Fibroblast of skin of back (primary cell): Measurements from ENCODE around the gene CRISPLD2.
"Not testable (repeated sequence)": the region's sequence is repeated elsewhere in the genome, so short reads cannot be mapped to it uniquely, and the experiment has no call there.

ENCODE experiments used
- DNase-seq: peaks from one replicate; pipeline ENCODE4 v3.0.0-alpha.2; 2013

The CRISPLD2 gene

GRCh38 chr16:84863481-84863814 is 43.7 kb downstream of the CRISPLD2 start:
- no peak for DNase-seq

GRCh38 chr16:84864326-84864955 is 44.7 kb downstream of the CRISPLD2 start:
- DNase-seq, result no peak

- DNase-seq, result no peak
These were observed 47.9 kb downstream of the CRISPLD2 start for GRCh38 chr16:84867696-84868095.

GRCh38 chr16:84868328-84868727 is 48.5 kb downstream of the CRISPLD2 start:
- no peak for DNase-seq

- no peak for DNase-seq
These were observed 49.2 kb downstream of the CRISPLD2 start for GRCh38 chr16:84868829-84869472.

- DNase-seq, result no peak
These were observed 49.7 kb downstream of the CRISPLD2 start for GRCh38 chr16:84869473-84869845.

GRCh38 chr16:84872971-84873370 is 53.2 kb downstream of the CRISPLD2 start:
- DNase-seq, result not testable (repeated sequence)

- DNase-seq, result no peak
These were observed 54.2 kb downstream of the CRISPLD2 start for GRCh38 chr16:84874004-84874435.

- DNase-seq, result peak; percentile 67
These were observed 54.8 kb downstream of the CRISPLD2 start for GRCh38 chr16:84874553-84874952.

- DNase-seq, result peak; percentile 33
These were observed 55.2 kb downstream of the CRISPLD2 start for GRCh38 chr16:84874983-84875382.

- no peak for DNase-seq
These were observed 56.1 kb downstream of the CRISPLD2 start for GRCh38 chr16:84875846-84876245.

- DNase-seq, result no peak
These were observed 57.3 kb downstream of the CRISPLD2 start for GRCh38 chr16:84876873-84877606.

- no peak for DNase-seq
These were observed 59.0 kb downstream of the CRISPLD2 start for GRCh38 chr16:84878770-84879169.

- DNase-seq, result no peak
These were observed 60.0 kb downstream of the CRISPLD2 start for GRCh38 chr16:84879569-84880487.

- DNase-seq, result peak; percentile 90
These were observed 62.1 kb downstream of the CRISPLD2 start for GRCh38 chr16:84881702-84882521.

- DNase-seq, result no peak
These were observed 63.5 kb downstream of the CRISPLD2 start for GRCh38 chr16:84883301-84883700.

- DNase-seq, result no peak
These were observed 64.4 kb downstream of the CRISPLD2 start for GRCh38 chr16:84884246-84884595.

- DNase-seq, result peak; percentile 13
These were observed 65.0 kb downstream of the CRISPLD2 start for GRCh38 chr16:84884596-84885341.

- DNase-seq, result no peak
These were observed 65.6 kb downstream of the CRISPLD2 start for GRCh38 chr16:84885342-84885910.

GRCh38 chr16:84886497-84887090 is 66.8 kb downstream of the CRISPLD2 start:
- no peak for DNase-seq
